GM21367 (cell line): ENCODE data around the gene SELENOK.
"Not testable (repeated sequence)": the region's sequence is repeated elsewhere in the genome, so short reads cannot be mapped to it uniquely, and the experiment has no call there.

ENCODE experiments used
- ATAC-seq: cut with Tn5 transposase; IDR thresholded peaks from one replicate; pipeline ENCODE4 v1.9.1; 2021; ENCODE audit not compliant: unreplicated experiment

The SELENOK gene

GRCh38 chr3:53891497-53892285 lies at the start of gene SELENOK:
Gene SELENOK (minus strand): TSS chr3:53891859.
- ATAC-seq: peak; percentile 92

GRCh38 chr3:53941184-53941583 lies 49.5 kb upstream of the SELENOK start:
- ATAC-seq: no peak

GRCh38 chr3:53940623-53941022 lies 49.0 kb upstream of the SELENOK start:
- ATAC-seq: no peak

- ATAC-seq: no peak
Measured at GRCh38 chr3:53939813-53940212, 48.2 kb upstream of the SELENOK start.

GRCh38 chr3:53939086-53939582 lies 47.5 kb upstream of the SELENOK start:
- no peak for ATAC-seq

- no peak for ATAC-seq
Measured at GRCh38 chr3:53938645-53939044, 47.0 kb upstream of the SELENOK start.

GRCh38 chr3:53936347-53936746 lies 44.7 kb upstream of the SELENOK start:
- no peak for ATAC-seq

GRCh38 chr3:53935283-53935901 lies 43.7 kb upstream of the SELENOK start:
- ATAC-seq: no peak

- not testable (repeated sequence) for ATAC-seq
Measured at GRCh38 chr3:53927208-53927872, 35.7 kb upstream of the SELENOK start.

- ATAC-seq: no peak
Measured at GRCh38 chr3:53921296-53921695, 29.6 kb upstream of the SELENOK start.

- ATAC-seq: no peak
Measured at GRCh38 chr3:53919741-53920140, 28.1 kb upstream of the SELENOK start.

GRCh38 chr3:53913401-53913800 lies 21.7 kb upstream of the SELENOK start:
- no peak for ATAC-seq

- no peak for ATAC-seq
Measured at GRCh38 chr3:53902711-53903110, 11.1 kb upstream of the SELENOK start.

- ATAC-seq: no peak
Measured at GRCh38 chr3:53902067-53902466, 10.4 kb upstream of the SELENOK start.

GRCh38 chr3:53900666-53901331 lies 9.1 kb upstream of the SELENOK start:
- ATAC-seq: no peak

- ATAC-seq: no peak
Measured at GRCh38 chr3:53899750-53900149, 8.1 kb upstream of the SELENOK start.

GRCh38 chr3:53892286-53892637 lies 603 bp upstream of the SELENOK start:
- ATAC-seq: no peak

- no peak for ATAC-seq
Measured at GRCh38 chr3:53890726-53891475, 758 bp downstream of the SELENOK start.

GRCh38 chr3:53888232-53888631 lies 3.4 kb downstream of the SELENOK start:
- no peak for ATAC-seq

GRCh38 chr3:53887446-53887845 lies 4.2 kb downstream of the SELENOK start:
- no peak for ATAC-seq

- no peak for ATAC-seq
Measured at GRCh38 chr3:53885239-53885638, 6.4 kb downstream of the SELENOK start.
